ENCODE results near the gene PRAMEF9. TPM values are rescaled to one million over a fixed set of nuclear protein-coding genes. Genes with fewer than 3 reads are reported as not detected.
"Not testable (repeated sequence)": the region's sequence is repeated elsewhere in the genome, so short reads cannot be mapped to it uniquely, and the experiment has no call there.

PRAMEF9 gene
- total RNA-seq (ENCODE audit: unreplicated experiment): not detected
- long read RNA-seq: 0 reads

GRCh38 chr1:13171548-13171947, at the start of gene PRAMEF9:
PRAMEF9 (plus strand) TSS chr1:13171848; CDS start chr1:13175281, 3,433 bp downstream.
- H3K27ac Mint-ChIP-seq (ENCODE audit: unreplicated experiment); H3K27me3 Mint-ChIP-seq (ENCODE audit: unreplicated experiment); H3K36me3 Mint-ChIP-seq (ENCODE audit: low read depth, unreplicated experiment); H3K4me3 Mint-ChIP-seq (ENCODE audit: unreplicated experiment); DNase-seq (ENCODE audit: low spot score); H3K9me3 Mint-ChIP-seq (ENCODE audit: unreplicated experiment); H3K4me1 Mint-ChIP-seq (ENCODE audit: unreplicated experiment): not testable (repeated sequence)

DNA sequence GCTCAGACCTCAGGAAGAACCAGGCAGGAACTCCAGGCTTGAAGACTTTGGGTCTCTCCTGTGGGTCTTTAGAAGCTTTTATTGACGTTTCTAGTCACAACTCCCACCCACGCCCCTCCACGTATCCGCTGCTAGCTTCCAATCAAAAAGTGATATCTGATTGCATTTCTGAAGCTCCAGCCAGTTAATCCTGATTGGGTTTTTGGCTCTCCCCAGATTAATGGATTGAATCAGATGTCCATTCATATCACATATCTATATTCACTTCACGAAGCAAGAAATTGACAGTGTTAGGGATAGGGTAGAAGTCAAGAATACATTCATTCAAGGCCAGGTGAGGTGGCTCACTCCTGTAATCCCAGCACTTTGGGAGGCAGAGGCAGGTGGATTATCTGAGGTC, 15.7 kb upstream of the PRAMEF9 start, which contains the start of gene PRAMEF26:
Gene PRAMEF26, minus strand, starts transcription at position 101 of the 400 bp plus-strand sequence. CDS start 2,914 bp downstream, outside the sequence.
- not testable (repeated sequence) for H3K36me3 Mint-ChIP-seq (ENCODE audit: low read depth, unreplicated experiment); DNase-seq (ENCODE audit: low spot score); H3K9me3 Mint-ChIP-seq (ENCODE audit: unreplicated experiment); H3K4me3 Mint-ChIP-seq (ENCODE audit: unreplicated experiment); H3K27ac Mint-ChIP-seq (ENCODE audit: unreplicated experiment); H3K27me3 Mint-ChIP-seq (ENCODE audit: unreplicated experiment); H3K4me1 Mint-ChIP-seq (ENCODE audit: unreplicated experiment)

DNA sequence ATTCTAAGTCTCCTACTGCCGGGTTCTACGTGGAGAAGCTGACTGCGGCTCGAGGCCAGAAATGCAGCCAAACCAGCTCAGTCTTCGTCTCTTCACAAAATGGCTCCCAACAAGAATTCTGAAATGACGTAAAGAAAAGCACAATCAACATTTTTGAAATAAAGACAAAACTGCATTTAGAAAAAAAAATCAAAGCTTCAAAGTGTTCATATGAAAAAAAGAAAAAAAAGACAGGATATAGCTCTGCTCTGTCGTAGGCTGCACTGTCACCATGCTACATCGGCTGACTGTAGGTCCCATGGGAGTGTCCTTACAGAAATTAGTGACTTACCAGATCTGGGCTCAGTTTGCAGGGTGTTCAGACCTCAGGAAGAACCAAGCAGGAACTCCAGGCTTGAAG, 6.1 kb upstream of the PRAMEF9 start, which contains the start of gene HNRNPCL4:
Gene HNRNPCL4, minus strand, starts transcription at position 101 of the 400 bp plus-strand sequence. CDS start 164 bp downstream, outside the sequence.
- H3K27ac Mint-ChIP-seq (ENCODE audit: unreplicated experiment); DNase-seq (ENCODE audit: low spot score); H3K4me1 Mint-ChIP-seq (ENCODE audit: unreplicated experiment); H3K4me3 Mint-ChIP-seq (ENCODE audit: unreplicated experiment); H3K9me3 Mint-ChIP-seq (ENCODE audit: unreplicated experiment); H3K36me3 Mint-ChIP-seq (ENCODE audit: low read depth, unreplicated experiment); H3K27me3 Mint-ChIP-seq (ENCODE audit: unreplicated experiment): not testable (repeated sequence)

DNA sequence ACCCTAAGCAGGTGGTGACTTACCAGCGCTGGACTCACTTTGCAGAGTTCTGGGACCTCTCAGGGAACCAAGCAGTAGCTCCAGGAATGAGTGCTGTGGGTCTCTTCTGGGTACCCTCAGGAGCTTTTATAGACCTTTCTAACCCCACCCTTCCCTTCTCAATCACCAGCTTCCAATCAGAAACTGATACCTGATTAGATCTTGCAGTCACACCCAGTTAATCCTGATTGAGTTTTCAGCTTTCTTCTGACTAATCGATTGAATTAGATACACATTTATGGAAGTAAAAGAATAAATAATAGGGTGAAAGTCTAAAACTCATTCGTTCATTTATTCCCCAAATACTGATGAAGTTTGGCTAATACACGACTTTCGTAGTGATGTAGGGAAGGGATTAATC, 29.7 kb downstream of the PRAMEF9 start, which contains the start of gene PRAMEF13:
Gene PRAMEF13, minus strand, starts transcription at position 101 of the 400 bp plus-strand sequence. CDS start 1,820 bp downstream, outside the sequence.
- H3K4me1 Mint-ChIP-seq (ENCODE audit: unreplicated experiment); H3K9me3 Mint-ChIP-seq (ENCODE audit: unreplicated experiment); H3K27me3 Mint-ChIP-seq (ENCODE audit: unreplicated experiment); H3K27ac Mint-ChIP-seq (ENCODE audit: unreplicated experiment); DNase-seq (ENCODE audit: low spot score); H3K36me3 Mint-ChIP-seq (ENCODE audit: low read depth, unreplicated experiment); H3K4me3 Mint-ChIP-seq (ENCODE audit: unreplicated experiment): not testable (repeated sequence)

- not testable (repeated sequence) for H3K4me3 Mint-ChIP-seq (ENCODE audit: unreplicated experiment); H3K27me3 Mint-ChIP-seq (ENCODE audit: unreplicated experiment); H3K9me3 Mint-ChIP-seq (ENCODE audit: unreplicated experiment); DNase-seq (ENCODE audit: low spot score); H3K27ac Mint-ChIP-seq (ENCODE audit: unreplicated experiment); H3K4me1 Mint-ChIP-seq (ENCODE audit: unreplicated experiment); H3K36me3 Mint-ChIP-seq (ENCODE audit: low read depth, unreplicated experiment)
These were observed 37.1 kb downstream of the PRAMEF9 start for GRCh38 chr1:13208712-13209111.

DNA sequence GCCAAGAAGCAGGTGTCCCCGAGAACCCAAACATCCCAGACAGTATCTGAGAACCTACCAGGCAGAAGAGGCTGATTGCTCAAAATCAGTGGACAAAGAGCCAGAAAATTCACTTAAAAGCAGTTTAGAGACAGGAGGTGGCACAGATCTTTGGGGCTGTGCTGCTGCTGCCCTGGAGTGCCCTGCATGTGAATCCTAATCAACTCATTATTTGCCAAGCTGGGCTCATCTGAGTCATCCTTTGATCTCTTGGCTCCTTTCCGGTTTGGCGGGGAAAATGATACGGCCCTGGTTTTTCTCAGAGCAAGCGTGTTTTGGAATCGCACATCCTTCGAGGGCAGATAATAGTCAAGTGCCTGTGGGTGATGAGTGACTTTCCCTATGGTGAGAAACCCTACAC, 45.0 kb downstream of the PRAMEF9 start:
- not testable (repeated sequence) for H3K4me1 Mint-ChIP-seq (ENCODE audit: unreplicated experiment); DNase-seq (ENCODE audit: low spot score); H3K9me3 Mint-ChIP-seq (ENCODE audit: unreplicated experiment); H3K36me3 Mint-ChIP-seq (ENCODE audit: low read depth, unreplicated experiment); H3K27ac Mint-ChIP-seq (ENCODE audit: unreplicated experiment); H3K27me3 Mint-ChIP-seq (ENCODE audit: unreplicated experiment); H3K4me3 Mint-ChIP-seq (ENCODE audit: unreplicated experiment)

GRCh38 chr1:13219203-13219602, 47.6 kb downstream of the PRAMEF9 start:
- DNase-seq (ENCODE audit: low spot score); H3K4me1 Mint-ChIP-seq (ENCODE audit: unreplicated experiment); H3K36me3 Mint-ChIP-seq (ENCODE audit: low read depth, unreplicated experiment); H3K27me3 Mint-ChIP-seq (ENCODE audit: unreplicated experiment); H3K27ac Mint-ChIP-seq (ENCODE audit: unreplicated experiment); H3K4me3 Mint-ChIP-seq (ENCODE audit: unreplicated experiment); H3K9me3 Mint-ChIP-seq (ENCODE audit: unreplicated experiment): not testable (repeated sequence)

- H3K4me1 Mint-ChIP-seq (ENCODE audit: unreplicated experiment); H3K4me3 Mint-ChIP-seq (ENCODE audit: unreplicated experiment); H3K27me3 Mint-ChIP-seq (ENCODE audit: unreplicated experiment); H3K36me3 Mint-ChIP-seq (ENCODE audit: low read depth, unreplicated experiment); H3K27ac Mint-ChIP-seq (ENCODE audit: unreplicated experiment); DNase-seq (ENCODE audit: low spot score): not testable (repeated sequence)
- H3K9me3 Mint-ChIP-seq (ENCODE audit: unreplicated experiment): peaks cover 17% of the 10 kb centered on the region
These were observed 51.1 kb downstream of the PRAMEF9 start for GRCh38 chr1:13222788-13223187.

- Mint-ChIP-seq H3K36me3 (ENCODE audit: low read depth, unreplicated experiment) (peaks cover 8% of the 10 kb centered on the region), H3K27me3 (ENCODE audit: unreplicated experiment) (peaks cover 4% of the 10 kb centered on the region), H3K9me3 (ENCODE audit: unreplicated experiment) (peaks cover 30% of the 10 kb centered on the region), H3K4me3 (ENCODE audit: unreplicated experiment) (peak overlapping the region; percentile 22), H3K4me1 (ENCODE audit: unreplicated experiment) (no peaks in the 10 kb centered on the region), H3K27ac (ENCODE audit: unreplicated experiment) (no peak overlapping the region)
- DNase-seq (ENCODE audit: low spot score): no peak
- TF ChIP-seq CTCF (IDR thresholded peaks at IDR 0.05; ENCODE audit: unreplicated experiment): no peak
These were observed 52.9 kb downstream of the PRAMEF9 start for GRCh38 chr1:13224480-13225060.

- peaks cover 38% of the 10 kb centered on the region for H3K9me3 Mint-ChIP-seq (ENCODE audit: unreplicated experiment)
- not testable (repeated sequence) for H3K36me3 Mint-ChIP-seq (ENCODE audit: low read depth, unreplicated experiment)
These were observed 54.1 kb downstream of the PRAMEF9 start, which contains the start of gene PRAMEF18 for GRCh38 chr1:13225675-13226204. PRAMEF18 (minus strand) TSS chr1:13226154; CDS start chr1:13226106, 48 bp downstream.

More at GRCh38 chr1:13225675-13226204, 54.1 kb downstream of the PRAMEF9 start, which contains the start of gene PRAMEF18:
- H3K27ac Mint-ChIP-seq (ENCODE audit: unreplicated experiment); H3K4me1 Mint-ChIP-seq (ENCODE audit: unreplicated experiment); DNase-seq (ENCODE audit: low spot score); H3K27me3 Mint-ChIP-seq (ENCODE audit: unreplicated experiment): not testable (repeated sequence)
- H3K4me3 Mint-ChIP-seq (ENCODE audit: unreplicated experiment): peak within 1 kb of the TSS; percentile 11
